HT1080 (cell line): Measurements from ENCODE around the gene SIX1. TPM values are rescaled to one million over a fixed set of nuclear protein-coding genes. Genes with fewer than 3 reads are reported as not detected.
A peak's percentile ranks its signal among the peaks of the same experiment; 100 is the strongest.

Source experiments
- DNase-seq: peaks from one replicate; pipeline ENCODE4 v3.0.0-alpha.2; 2015; ENCODE audit warnings: low read depth
- total RNA-seq: library from RNA; depleted of rRNA; stranded (reverse); fragments of >200 nt; shearing (Covaris generic); gene quantifications from 2 replicates; pipeline ENCODE4 v1.2.3, GENCODE V29; 2014

The SIX1 gene
- total RNA-seq, 1 experiment from 2014 or later, result 5.8 TPM

GRCh38 chr14:60643141-60643462 lies 6.2 kb downstream of the SIX1 start:
- no peak for DNase-seq

- no peak for DNase-seq
Observed at GRCh38 chr14:60642270-60643140, 6.8 kb downstream of the SIX1 start.

- DNase-seq, result no peak
Observed at GRCh38 chr14:60641742-60642269, 7.5 kb downstream of the SIX1 start.

- DNase-seq, result no peak
Observed at GRCh38 chr14:60640859-60641741, 8.2 kb downstream of the SIX1 start.

GRCh38 chr14:60639674-60640073 lies 9.6 kb downstream of the SIX1 start:
- DNase-seq, result no peak

- no peak for DNase-seq
Observed at GRCh38 chr14:60637479-60638315, 11.6 kb downstream of the SIX1 start.

GRCh38 chr14:60636879-60637478 lies 12.3 kb downstream of the SIX1 start:
- DNase-seq, result no peak

GRCh38 chr14:60634153-60634552 lies 15.1 kb downstream of the SIX1 start:
- DNase-seq, result no peak

GRCh38 chr14:60632777-60633176 lies 16.5 kb downstream of the SIX1 start:
- DNase-seq, result peak; percentile 29

- no peak for DNase-seq
Observed at GRCh38 chr14:60632257-60632656, 17.0 kb downstream of the SIX1 start.

- DNase-seq, result no peak
Observed at GRCh38 chr14:60631842-60632241, 17.4 kb downstream of the SIX1 start.

GRCh38 chr14:60630129-60630528 lies 19.1 kb downstream of the SIX1 start:
- DNase-seq, result no peak

- no peak for DNase-seq
Observed at GRCh38 chr14:60628892-60629291, 20.4 kb downstream of the SIX1 start.

GRCh38 chr14:60622917-60623257 lies 26.4 kb downstream of the SIX1 start:
- DNase-seq, result peak; percentile 10

GRCh38 chr14:60622210-60622916 lies 26.9 kb downstream of the SIX1 start:
- no peak for DNase-seq

- DNase-seq, result no peak
Observed at GRCh38 chr14:60621386-60621785, 27.9 kb downstream of the SIX1 start.

GRCh38 chr14:60618241-60618640 lies 31.0 kb downstream of the SIX1 start:
- DNase-seq, result no peak

- no peak for DNase-seq
Observed at GRCh38 chr14:60616461-60616959, 32.8 kb downstream of the SIX1 start.

- no peak for DNase-seq
Observed at GRCh38 chr14:60602291-60602690, 47.0 kb downstream of the SIX1 start.

- no peak for DNase-seq
Observed at GRCh38 chr14:60599727-60600126, 49.5 kb downstream of the SIX1 start.
